GM21717 (cell line): ENCODE data around the gene USB1.
"Not testable (repeated sequence)": the region's sequence is repeated elsewhere in the genome, so short reads cannot be mapped to it uniquely, and the experiment has no call there.

Experiments
- ATAC-seq: cut with Tn5 transposase; IDR thresholded peaks from one replicate; pipeline ENCODE4 v1.9.1; 2021; ENCODE audit warnings: mild to moderate bottlenecking, moderate library complexity; ENCODE audit not compliant: unreplicated experiment

The USB1 gene

GRCh38 chr16:57969451-57970123, 31.6 kb upstream of the USB1 start:
- no peak for ATAC-seq

- no peak for ATAC-seq
These were observed 30.9 kb upstream of the USB1 start for GRCh38 chr16:57970319-57970718.

GRCh38 chr16:57970970-57971369, 30.2 kb upstream of the USB1 start, which contains the start of gene CNGB1:
Gene CNGB1, minus strand, starts transcription at chr16:57971128. Its CDS starts 3,842 bp downstream, at chr16:57967286.
- ATAC-seq: no peak

- ATAC-seq: no peak
These were observed 29.4 kb upstream of the USB1 start for GRCh38 chr16:57971848-57972247.

- ATAC-seq: no peak
These were observed 28.9 kb upstream of the USB1 start for GRCh38 chr16:57972306-57972705.

- ATAC-seq: no peak
These were observed 24.8 kb upstream of the USB1 start for GRCh38 chr16:57976331-57976796.

- no peak for ATAC-seq
These were observed 23.7 kb upstream of the USB1 start for GRCh38 chr16:57977418-57978069.

GRCh38 chr16:57978070-57978465, 23.1 kb upstream of the USB1 start:
- ATAC-seq: not testable (repeated sequence)

- no peak for ATAC-seq
These were observed 22.1 kb upstream of the USB1 start for GRCh38 chr16:57979006-57979585.

- ATAC-seq: no peak
These were observed 19.6 kb upstream of the USB1 start for GRCh38 chr16:57981636-57982035.

GRCh38 chr16:57982385-57982784, 18.8 kb upstream of the USB1 start:
- no peak for ATAC-seq

GRCh38 chr16:57984443-57985203, 16.6 kb upstream of the USB1 start:
- no peak for ATAC-seq

- ATAC-seq: no peak
These were observed 15.7 kb upstream of the USB1 start for GRCh38 chr16:57985204-57986181.

- no peak for ATAC-seq
These were observed 15.0 kb upstream of the USB1 start for GRCh38 chr16:57986196-57986595.

GRCh38 chr16:57987441-57988177, 13.6 kb upstream of the USB1 start:
- no peak for ATAC-seq

GRCh38 chr16:57988929-57989328, 12.3 kb upstream of the USB1 start:
- no peak for ATAC-seq

GRCh38 chr16:57991551-57992059, 9.6 kb upstream of the USB1 start:
- ATAC-seq: no peak

GRCh38 chr16:57992084-57992483, 9.1 kb upstream of the USB1 start:
- no peak for ATAC-seq

- no peak for ATAC-seq
These were observed 7.8 kb upstream of the USB1 start for GRCh38 chr16:57993438-57993837.
